GM19372 (cell line): Measurements from ENCODE around the gene MS4A18.

Experiments
- ATAC-seq: cut with Tn5 transposase; IDR thresholded peaks from one replicate; pipeline ENCODE4 v1.9.1; 2021; ENCODE audit warnings: mild to moderate bottlenecking, low read depth, moderate library complexity; ENCODE audit not compliant: unreplicated experiment

Gene MS4A18

GRCh38 chr11:60763692-60764369, 39.3 kb downstream of the MS4A18 start:
- ATAC-seq = no peak

GRCh38 chr11:60764879-60765278, 40.4 kb downstream of the MS4A18 start:
- ATAC-seq = peak; percentile 45

DNA sequence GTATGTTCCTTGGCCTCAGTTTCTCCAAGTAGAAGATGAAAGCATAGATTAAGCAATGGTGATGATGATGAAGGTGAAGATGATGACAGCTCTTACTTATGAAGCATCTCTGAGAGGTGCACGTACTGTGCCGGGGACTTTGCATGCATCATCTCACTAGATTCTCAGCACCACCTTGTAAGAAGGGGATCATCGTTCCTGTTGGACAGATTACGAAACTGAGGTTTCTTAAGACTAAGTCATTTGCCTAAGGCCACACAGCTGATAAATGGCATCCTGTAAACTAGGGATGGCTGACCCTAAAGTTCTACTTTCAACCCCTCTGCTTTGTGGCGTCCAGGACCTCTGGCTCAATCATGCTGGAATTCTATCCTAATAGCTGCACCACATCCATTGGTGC, 40.8 kb downstream of the MS4A18 start:
- ATAC-seq = peak; percentile 1

DNA sequence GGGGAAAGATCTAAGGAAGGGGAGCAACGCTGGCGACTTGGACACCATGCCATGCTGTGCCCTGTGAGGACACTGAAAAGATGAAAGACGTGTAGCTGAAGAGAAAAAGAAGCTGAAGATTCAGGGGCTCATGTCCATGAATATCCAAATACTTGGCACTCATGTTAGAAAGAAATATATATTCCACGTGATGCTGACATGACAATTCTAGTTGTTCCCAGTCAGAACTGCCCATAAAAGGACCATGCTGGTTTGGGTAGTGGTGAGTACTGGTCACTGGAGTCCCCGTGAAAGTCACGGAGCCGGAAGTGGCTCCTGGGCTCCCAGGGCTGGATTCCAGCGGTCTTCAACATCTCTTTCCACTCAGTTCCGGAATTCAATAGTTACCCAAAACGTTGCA, 42.0 kb downstream of the MS4A18 start:
- ATAC-seq = no peak

GRCh38 chr11:60767388-60767811, 42.9 kb downstream of the MS4A18 start:
- ATAC-seq = no peak

GRCh38 chr11:60768202-60768601, 43.7 kb downstream of the MS4A18 start:
- ATAC-seq = no peak

DNA sequence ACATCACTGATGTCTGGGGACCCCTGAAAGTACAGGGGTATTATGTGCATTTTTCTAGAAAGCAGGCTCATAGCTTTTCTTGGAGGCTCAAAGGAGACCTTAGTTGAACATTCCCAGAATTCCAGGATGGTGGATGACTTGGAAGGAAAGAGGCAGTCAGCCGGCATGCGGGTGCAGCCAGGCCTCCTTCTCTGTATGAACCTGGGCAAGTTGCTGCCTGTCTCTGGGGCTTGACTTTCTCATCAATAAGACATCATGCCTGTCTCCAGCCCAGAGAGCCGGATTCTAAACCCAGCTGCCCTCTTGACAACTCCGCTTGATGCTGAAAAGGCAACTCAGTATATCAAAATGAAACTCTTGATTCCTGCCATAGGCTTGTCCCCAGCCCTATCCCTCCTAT, 44.8 kb downstream of the MS4A18 start:
- ATAC-seq = no peak

GRCh38 chr11:60769811-60770210, 45.3 kb downstream of the MS4A18 start:
- ATAC-seq = no peak

DNA sequence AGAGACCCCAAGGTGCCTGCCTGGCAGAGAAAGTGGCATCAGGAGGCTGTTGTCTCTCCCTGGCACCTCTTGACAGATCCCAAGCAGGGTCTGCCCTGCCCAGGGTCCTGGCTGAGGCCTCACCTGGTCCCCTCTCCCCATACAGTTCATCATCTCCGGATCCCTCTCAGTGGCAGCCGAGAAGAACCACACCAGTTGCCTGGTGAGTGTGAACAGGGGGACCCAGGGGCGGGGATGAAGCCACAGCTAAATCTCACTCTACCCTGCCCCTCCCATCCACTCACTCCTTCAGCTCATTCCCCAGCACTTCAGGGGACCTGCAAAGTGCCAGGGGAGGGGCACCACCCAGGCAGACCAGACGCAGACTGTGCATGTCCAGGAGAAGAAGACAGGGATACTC, 46.6 kb downstream of the MS4A18 start:
- no peak for ATAC-seq

DNA sequence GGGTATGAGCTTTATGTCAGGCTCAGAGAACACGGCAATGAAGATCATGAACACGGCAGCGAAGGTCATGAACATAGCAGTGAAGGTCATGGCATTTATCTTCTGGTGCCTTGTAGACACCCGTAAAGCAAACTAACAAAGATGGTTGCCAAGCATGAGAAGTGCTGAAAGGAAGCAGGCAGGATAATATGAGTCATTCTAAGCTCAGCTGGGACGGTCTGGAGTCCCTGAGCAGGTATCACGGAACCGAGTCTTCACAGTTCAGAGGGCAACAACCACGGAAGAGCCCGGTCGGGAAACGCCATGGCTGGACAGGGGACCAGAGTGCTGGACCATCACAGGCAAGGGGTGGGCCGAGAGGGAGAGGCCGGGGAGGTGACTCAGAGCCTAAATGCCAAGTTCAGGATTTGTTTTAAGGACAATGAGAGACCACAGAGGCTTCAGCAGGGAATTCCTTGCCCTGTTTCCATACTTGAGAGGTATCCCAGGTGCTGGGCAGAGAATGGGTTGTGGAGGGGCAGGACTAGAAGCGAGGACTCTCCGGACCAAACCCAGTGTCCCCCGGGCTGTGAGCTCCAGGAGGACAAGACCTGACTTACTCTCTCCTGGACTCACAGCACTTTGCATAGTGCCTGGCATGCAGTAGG, 47.5 kb downstream of the MS4A18 start:
- no peak for ATAC-seq

GRCh38 chr11:60772666-60773065, 48.1 kb downstream of the MS4A18 start:
- ATAC-seq = no peak

DNA sequence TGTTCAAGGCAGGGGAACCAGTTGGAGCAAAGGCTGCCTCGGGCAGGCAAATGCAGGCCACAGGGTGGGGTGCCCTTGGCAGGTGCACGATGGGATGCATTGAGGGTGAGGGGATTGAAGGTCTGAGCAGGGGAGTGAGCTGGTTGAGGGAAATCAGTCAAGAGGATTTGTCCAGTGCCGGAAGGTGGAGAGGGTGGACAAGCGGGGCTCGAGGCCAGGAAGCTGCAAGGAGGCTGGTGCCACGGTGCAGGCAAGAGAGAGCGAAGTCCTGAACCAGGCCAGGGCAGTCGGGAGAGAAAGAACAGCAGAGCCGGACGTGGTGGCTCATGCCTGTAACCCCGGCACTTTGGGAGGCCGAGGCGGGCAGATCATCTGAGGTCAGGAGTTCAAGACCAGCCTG, 50.2 kb downstream of the MS4A18 start:
- ATAC-seq = no peak

DNA sequence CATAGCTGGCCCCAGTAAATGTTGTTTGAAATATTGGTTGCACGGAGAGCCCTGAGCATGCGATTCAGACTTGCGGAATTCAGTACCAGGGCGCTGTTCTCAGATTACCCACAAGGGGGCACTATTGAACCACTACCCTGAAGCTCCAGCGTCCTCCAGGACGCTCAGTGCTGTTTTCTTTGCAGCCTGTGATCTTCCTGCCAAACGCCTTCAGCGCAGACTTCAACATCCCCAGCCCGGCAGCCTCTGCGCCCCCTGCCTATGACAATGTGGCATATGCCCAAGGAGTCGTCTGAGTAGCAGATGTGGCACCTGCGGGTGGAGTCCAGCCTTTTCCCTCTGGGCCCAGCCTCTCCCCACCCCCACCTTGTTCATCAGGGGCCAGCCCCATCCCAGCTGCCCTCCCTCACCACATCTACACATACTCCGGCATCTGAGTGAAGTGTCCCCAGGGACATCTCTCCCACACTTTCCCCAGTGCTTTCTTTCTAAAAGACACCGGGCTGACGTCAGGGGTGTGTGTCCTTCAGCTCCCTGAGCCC, 51.0 kb downstream of the MS4A18 start:
- ATAC-seq = peak; percentile 77

GRCh38 chr11:60776167-60776566, 51.6 kb downstream of the MS4A18 start:
- no peak for ATAC-seq

- ATAC-seq = no peak
Observed at GRCh38 chr11:60777106-60777505, 52.6 kb downstream of the MS4A18 start.

- ATAC-seq = no peak
Observed at GRCh38 chr11:60777572-60777971, 53.1 kb downstream of the MS4A18 start.

GRCh38 chr11:60780065-60780464, 55.5 kb downstream of the MS4A18 start:
- no peak for ATAC-seq

- no peak for ATAC-seq
Observed at GRCh38 chr11:60780774-60781173, 56.3 kb downstream of the MS4A18 start.

- ATAC-seq = no peak
Observed at GRCh38 chr11:60781286-60781980, 56.9 kb downstream of the MS4A18 start.

DNA sequence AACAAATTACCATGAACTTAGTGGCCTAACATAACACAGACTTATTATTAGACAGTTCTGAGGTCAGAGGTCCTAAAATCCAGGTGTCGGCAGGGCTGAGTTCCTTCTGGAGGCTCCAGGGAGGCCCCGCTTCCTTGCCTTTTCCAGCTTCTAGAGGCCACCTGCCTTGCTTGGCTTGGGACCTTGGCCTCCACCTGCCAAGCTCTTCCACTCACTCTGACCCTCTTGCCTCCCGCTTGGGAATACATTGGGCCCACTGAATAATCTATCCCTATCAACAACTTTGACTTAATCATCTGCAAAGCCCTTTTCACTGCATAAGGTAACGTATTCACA, 57.4 kb downstream of the MS4A18 start:
- no peak for ATAC-seq

GRCh38 chr11:60782393-60783140, 58.0 kb downstream of the MS4A18 start:
- ATAC-seq = no peak
